Measurements from ENCODE around the gene SLU7.

GRCh38 chr5:160377651-160378050 lies 41.2 kb downstream of the SLU7 start:
- TF ChIP-seq ZNF274 (IDR thresholded peaks at IDR 0.05; ENCODE audit: low read depth, low read length), result no peak
- no peak for TF ChIP-seq SUZ12 (IDR thresholded peaks at IDR 0.05; ENCODE audit: extremely low read depth, insufficient read depth, insufficient read length)
- TF ChIP-seq YY1 (IDR thresholded peaks at IDR 0.05; ENCODE audit: insufficient read depth, insufficient read length), result no peak

Measured in NT2/D1 (cell line).